ENCODE measurements around the gene SPATA7. TPM values are rescaled to one million over a fixed set of nuclear protein-coding genes. Genes with fewer than 3 reads are reported as not detected.

Gene SPATA7
- total RNA-seq, 1 donor from 2014 or later: 17.6 TPM

- Mint-ChIP-seq H3K27ac (ENCODE audit: unreplicated experiment) (no peak overlapping the region), H3K27me3 (ENCODE audit: unreplicated experiment) (peaks cover 5% of the 10 kb centered on the region)
Measured at GRCh38 chr14:88477513-88478250, 92.2 kb downstream of the SPATA7 start.

GRCh38 chr14:88478931-88479330 lies 93.5 kb downstream of the SPATA7 start:
- Mint-ChIP-seq H3K4me1 (ENCODE audit: low read depth, unreplicated experiment) (no peaks in the 10 kb centered on the region), H3K36me3 (ENCODE audit: unreplicated experiment) (peaks cover 13% of the 10 kb centered on the region), H3K27me3 (ENCODE audit: unreplicated experiment) (peaks cover 5% of the 10 kb centered on the region), H3K27ac (ENCODE audit: unreplicated experiment) (no peak overlapping the region), H3K4me3 (ENCODE audit: unreplicated experiment) (no peak overlapping the region), H3K9me3 (ENCODE audit: unreplicated experiment) (peaks cover 10% of the 10 kb centered on the region)
- DNase-seq: no peak
- no peak for TF ChIP-seq CTCF (IDR thresholded peaks at IDR 0.05; ENCODE audit: partially characterized antibody, unreplicated experiment)

More at GRCh38 chr14:88477513-88478250, 92.2 kb downstream of the SPATA7 start:
- TF ChIP-seq CTCF (IDR thresholded peaks at IDR 0.05; ENCODE audit: partially characterized antibody, unreplicated experiment): no peak
- peaks cover 13% of the 10 kb centered on the region for H3K36me3 Mint-ChIP-seq (ENCODE audit: unreplicated experiment)
- DNase-seq: no peak
- H3K4me1 Mint-ChIP-seq (ENCODE audit: low read depth, unreplicated experiment): no peaks in the 10 kb centered on the region
- no peak overlapping the region for H3K4me3 Mint-ChIP-seq (ENCODE audit: unreplicated experiment)
- H3K9me3 Mint-ChIP-seq (ENCODE audit: unreplicated experiment): peaks cover 10% of the 10 kb centered on the region

GRCh38 chr14:88479574-88479987 lies 94.1 kb downstream of the SPATA7 start:
- no peaks in the 10 kb centered on the region for H3K4me1 Mint-ChIP-seq (ENCODE audit: low read depth, unreplicated experiment)
- peaks cover 13% of the 10 kb centered on the region for H3K36me3 Mint-ChIP-seq (ENCODE audit: unreplicated experiment)
- peaks cover 5% of the 10 kb centered on the region for H3K27me3 Mint-ChIP-seq (ENCODE audit: unreplicated experiment)
- no peak overlapping the region for H3K27ac Mint-ChIP-seq (ENCODE audit: unreplicated experiment)
- DNase-seq: no peak
- no peak overlapping the region for H3K4me3 Mint-ChIP-seq (ENCODE audit: unreplicated experiment)
- TF ChIP-seq CTCF (IDR thresholded peaks at IDR 0.05; ENCODE audit: partially characterized antibody, unreplicated experiment): no peak
- peaks cover 10% of the 10 kb centered on the region for H3K9me3 Mint-ChIP-seq (ENCODE audit: unreplicated experiment)

GRCh38 chr14:88481059-88481458 lies 95.6 kb downstream of the SPATA7 start:
- no peak overlapping the region for H3K27ac Mint-ChIP-seq (ENCODE audit: unreplicated experiment)
- no peaks in the 10 kb centered on the region for H3K4me1 Mint-ChIP-seq (ENCODE audit: low read depth, unreplicated experiment)
- peaks cover 10% of the 10 kb centered on the region for H3K9me3 Mint-ChIP-seq (ENCODE audit: unreplicated experiment)
- H3K27me3 Mint-ChIP-seq (ENCODE audit: unreplicated experiment): peaks cover 5% of the 10 kb centered on the region
- no peak for TF ChIP-seq CTCF (IDR thresholded peaks at IDR 0.05; ENCODE audit: partially characterized antibody, unreplicated experiment)
- H3K36me3 Mint-ChIP-seq (ENCODE audit: unreplicated experiment): peaks cover 13% of the 10 kb centered on the region
- no peak for DNase-seq
- no peak overlapping the region for H3K4me3 Mint-ChIP-seq (ENCODE audit: unreplicated experiment)

- Mint-ChIP-seq H3K36me3 (ENCODE audit: unreplicated experiment) (peaks cover 13% of the 10 kb centered on the region), H3K4me1 (ENCODE audit: low read depth, unreplicated experiment) (no peaks in the 10 kb centered on the region), H3K27me3 (ENCODE audit: unreplicated experiment) (peaks cover 5% of the 10 kb centered on the region), H3K9me3 (ENCODE audit: unreplicated experiment) (peaks cover 10% of the 10 kb centered on the region), H3K4me3 (ENCODE audit: unreplicated experiment) (no peak overlapping the region), H3K27ac (ENCODE audit: unreplicated experiment) (no peak overlapping the region)
- no peak for DNase-seq
- no peak for TF ChIP-seq CTCF (IDR thresholded peaks at IDR 0.05; ENCODE audit: partially characterized antibody, unreplicated experiment)
Measured at GRCh38 chr14:88481794-88482193, 96.3 kb downstream of the SPATA7 start.

Data from glutamatergic neuron (in vitro differentiated cells).